ENCODE results near the gene EIF2S2.
A peak's percentile ranks its signal among the peaks of the same experiment; 100 is the strongest.
"Not testable (repeated sequence)": the region's sequence is repeated elsewhere in the genome, so short reads cannot be mapped to it uniquely, and the experiment has no call there.

The EIF2S2 gene

GRCh38 chr20:34111702-34112599 lies at the start of gene EIF2S2:
EIF2S2 (minus strand) TSS chr20:34112243; CDS start chr20:34112110, 133 bp downstream.
- DNase-seq, result peak; percentile 79 to 93 (median 88)

- not testable (repeated sequence) for DNase-seq
These were observed 45.7 kb upstream of the EIF2S2 start for GRCh38 chr20:34157697-34158096.

- no peak for DNase-seq
These were observed 43.8 kb upstream of the EIF2S2 start for GRCh38 chr20:34155836-34156235.

GRCh38 chr20:34153169-34153568 lies 41.1 kb upstream of the EIF2S2 start:
- DNase-seq, result not testable (repeated sequence)

- not testable (repeated sequence) for DNase-seq
These were observed 40.0 kb upstream of the EIF2S2 start for GRCh38 chr20:34152073-34152472.

- no peak for DNase-seq
These were observed 38.4 kb upstream of the EIF2S2 start for GRCh38 chr20:34150306-34151000.

- DNase-seq, result no peak
These were observed 33.3 kb upstream of the EIF2S2 start for GRCh38 chr20:34145280-34145819.

GRCh38 chr20:34143951-34144350 lies 31.9 kb upstream of the EIF2S2 start:
- DNase-seq, result no peak

- DNase-seq, result no peak
These were observed 30.1 kb upstream of the EIF2S2 start for GRCh38 chr20:34142121-34142520.

- no peak for DNase-seq
These were observed 29.2 kb upstream of the EIF2S2 start for GRCh38 chr20:34141293-34141692.

- DNase-seq, result not testable (repeated sequence)
These were observed 23.7 kb upstream of the EIF2S2 start for GRCh38 chr20:34135525-34136275.

- DNase-seq, result not testable (repeated sequence)
These were observed 21.4 kb upstream of the EIF2S2 start for GRCh38 chr20:34133365-34133860.

GRCh38 chr20:34132943-34133342 lies 20.9 kb upstream of the EIF2S2 start:
- DNase-seq, result not testable (repeated sequence)

GRCh38 chr20:34132491-34132890 lies 20.4 kb upstream of the EIF2S2 start:
- not testable (repeated sequence) for DNase-seq

- DNase-seq, result no peak
These were observed 19.4 kb upstream of the EIF2S2 start for GRCh38 chr20:34131491-34131890.

GRCh38 chr20:34129518-34130162 lies 17.6 kb upstream of the EIF2S2 start:
- peak; percentile 7 to 22 (median 14) for DNase-seq

GRCh38 chr20:34127792-34128191 lies 15.7 kb upstream of the EIF2S2 start:
- DNase-seq, result no peak

GRCh38 chr20:34124469-34125249 lies 12.6 kb upstream of the EIF2S2 start:
- DNase-seq, result no peak

- DNase-seq, result no peak
These were observed 11.3 kb upstream of the EIF2S2 start for GRCh38 chr20:34123309-34123708.

GRCh38 chr20:34122274-34122980 lies 10.4 kb upstream of the EIF2S2 start:
- DNase-seq, result no peak

- no peak for DNase-seq
These were observed 8.2 kb upstream of the EIF2S2 start for GRCh38 chr20:34120213-34120612.
